Inferior parietal cortex (tissue), 1 donor: ENCODE measurements around the gene CHAC1.
"Not testable (repeated sequence)": the region's sequence is repeated elsewhere in the genome, so short reads cannot be mapped to it uniquely, and the experiment has no call there.

Experiments used
- DNase-seq: peaks from one replicate; pipeline ENCODE4 v3.0.0-alpha.2; 2016; ENCODE audit errors: extremely low spot score

CHAC1 gene

DNA sequence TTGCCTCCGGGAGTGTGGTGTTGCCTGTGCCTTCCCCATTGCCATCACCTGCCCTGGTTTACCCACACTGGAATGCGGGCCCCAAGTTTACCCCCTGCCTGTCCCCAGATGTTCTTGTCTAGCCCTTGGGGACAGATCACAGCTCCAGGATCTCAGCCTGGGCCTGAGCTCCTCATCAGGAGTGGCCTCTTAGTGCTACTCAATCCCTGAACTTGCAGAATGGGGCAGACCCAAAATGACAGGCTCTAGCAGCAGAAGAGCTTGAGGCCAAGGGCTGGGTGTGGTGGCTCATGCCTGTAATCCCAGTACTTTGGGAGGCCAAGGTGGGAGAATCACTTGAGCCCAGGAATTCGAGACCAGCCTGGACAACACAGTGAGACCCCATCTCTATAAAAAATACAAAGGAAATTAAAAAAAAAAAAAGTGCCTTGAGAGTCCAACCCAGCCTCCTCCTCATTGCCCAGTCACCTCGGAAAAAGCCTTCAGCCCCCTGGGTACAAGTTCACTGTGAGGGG lies 3.8 kb downstream of the CHAC1 start:
- DNase-seq = no peak

- no peak for DNase-seq
These were observed 4.3 kb downstream of the CHAC1 start for GRCh38 chr15:40957581-40958051.

DNA sequence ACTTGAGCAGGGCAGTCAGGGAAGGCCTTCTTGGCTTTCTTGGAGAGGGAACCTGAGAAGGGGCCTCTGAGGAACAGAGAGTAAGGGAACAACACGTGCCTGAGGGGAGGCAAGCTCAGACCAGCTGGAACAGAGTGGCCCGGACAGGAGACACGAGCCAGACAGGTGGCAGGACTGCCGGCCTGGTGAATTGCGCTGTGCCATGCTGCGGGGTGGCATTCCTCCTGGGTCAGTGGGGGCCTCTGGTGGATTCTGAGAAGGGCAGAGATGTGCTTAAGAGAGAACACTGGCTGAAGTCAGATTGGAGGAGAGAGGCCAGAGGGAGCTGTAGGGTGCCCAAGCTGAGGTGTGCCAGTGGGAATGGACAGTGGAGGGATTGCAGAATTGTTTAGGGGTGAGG lies 4.9 kb downstream of the CHAC1 start:
- DNase-seq = no peak

- no peak for DNase-seq
These were observed 5.5 kb downstream of the CHAC1 start for GRCh38 chr15:40958723-40959122.

GRCh38 chr15:40959331-40960141 lies 6.3 kb downstream of the CHAC1 start:
- no peak for DNase-seq

GRCh38 chr15:40960151-40960885 lies 7.0 kb downstream of the CHAC1 start:
- DNase-seq = no peak

- no peak for DNase-seq
These were observed 7.7 kb downstream of the CHAC1 start for GRCh38 chr15:40960925-40961324.

DNA sequence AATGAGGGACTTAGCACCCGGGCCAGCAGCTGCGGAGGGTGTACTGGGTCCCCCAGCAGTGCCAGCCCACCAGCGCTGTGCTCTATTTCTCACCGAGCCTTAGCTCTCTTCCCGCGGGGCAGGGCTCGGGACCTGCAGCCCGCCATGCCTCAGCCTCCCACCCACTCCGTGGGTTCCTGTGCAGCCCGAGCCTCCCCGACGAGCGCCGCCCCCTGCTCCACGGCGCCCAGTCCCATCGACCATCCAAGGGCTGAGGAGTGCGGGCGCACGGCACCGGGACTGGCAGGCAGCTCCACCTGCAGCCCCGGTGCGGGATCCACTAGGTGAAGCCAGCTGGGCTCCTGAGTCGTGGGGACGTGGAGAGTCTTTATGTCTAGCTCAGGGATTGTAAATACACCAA lies 8.5 kb downstream of the CHAC1 start:
- DNase-seq = not testable (repeated sequence)

DNA sequence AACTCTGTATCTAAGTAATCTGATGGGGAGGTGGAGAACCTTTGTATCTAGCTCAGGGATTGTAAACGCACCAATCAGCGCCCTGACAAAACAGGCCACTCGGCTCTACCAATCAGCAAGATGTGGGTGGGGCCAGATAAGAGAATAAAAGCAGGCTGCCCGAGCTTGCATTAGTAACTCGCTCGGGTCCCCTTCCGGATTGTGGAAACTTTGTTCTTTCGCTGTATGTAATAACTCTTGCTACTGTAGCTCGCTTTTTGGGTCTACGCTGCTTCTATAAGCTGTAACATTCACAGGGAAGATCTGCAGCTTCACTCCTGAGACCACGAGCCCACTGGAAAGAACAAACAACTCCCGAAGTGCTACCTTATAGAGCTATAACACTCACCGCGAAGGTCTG lies 9.0 kb downstream of the CHAC1 start:
- DNase-seq = not testable (repeated sequence)

GRCh38 chr15:40963201-40963600 lies 9.9 kb downstream of the CHAC1 start:
- DNase-seq = no peak

GRCh38 chr15:40964006-40964405 lies 10.7 kb downstream of the CHAC1 start:
- no peak for DNase-seq

DNA sequence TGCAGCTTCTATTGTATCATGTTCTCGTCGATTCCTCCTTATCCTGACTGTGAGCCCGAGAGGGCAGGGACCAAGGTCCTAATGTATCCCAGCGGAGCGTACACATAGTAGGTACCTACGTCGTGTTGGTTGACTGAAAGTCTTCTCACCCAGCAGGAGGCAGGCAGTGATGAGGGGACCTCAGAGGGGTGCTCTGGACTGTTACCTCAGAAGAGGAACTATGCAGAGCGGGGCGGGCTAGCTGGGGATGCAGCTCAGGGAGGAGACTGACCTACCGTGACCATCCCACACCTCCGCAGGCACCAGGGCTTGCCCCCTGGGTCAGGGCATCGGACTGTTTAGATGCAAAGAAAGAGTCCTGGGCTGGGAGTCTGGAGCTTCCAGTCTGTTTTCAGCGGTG lies 11.4 kb downstream of the CHAC1 start:
- DNase-seq = no peak

DNA sequence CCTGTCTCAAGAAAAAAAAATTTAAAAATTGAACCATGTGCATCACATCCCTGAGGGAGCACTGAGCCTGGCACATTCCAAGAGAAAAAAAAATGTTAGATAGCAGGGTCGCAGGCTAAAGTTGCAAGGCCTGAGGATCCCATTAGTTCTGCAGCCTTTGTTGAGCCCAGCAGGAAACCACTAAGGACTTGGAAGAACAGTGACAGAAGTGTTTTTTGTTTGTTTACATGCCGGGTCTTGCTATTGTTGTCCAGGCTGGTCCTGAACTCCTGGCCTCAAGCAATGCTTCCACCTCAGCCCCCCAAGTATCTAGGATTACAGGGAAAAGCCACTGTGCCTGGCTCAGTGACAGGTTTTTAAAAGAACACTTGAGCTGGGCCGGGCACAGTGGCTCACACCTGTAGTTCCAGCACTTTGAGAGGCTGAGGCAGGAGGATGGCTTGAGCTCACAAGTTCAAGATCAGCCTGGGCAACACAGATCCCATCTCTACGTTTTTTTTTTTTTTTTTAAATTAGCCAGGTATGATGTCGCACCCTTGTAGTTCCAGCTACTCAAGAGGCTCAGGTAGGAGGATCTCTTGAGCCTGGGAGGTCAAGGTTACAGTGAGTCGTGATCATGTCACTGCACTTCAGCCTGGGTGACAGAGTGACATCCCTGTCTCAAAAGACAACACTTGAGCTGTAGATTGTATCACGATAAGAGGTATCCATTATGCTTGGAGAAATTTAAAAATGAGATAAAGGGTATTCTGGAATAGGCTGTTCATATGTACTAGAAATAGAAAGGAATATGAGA lies 15.2 kb downstream of the CHAC1 start:
- DNase-seq = no peak

DNA sequence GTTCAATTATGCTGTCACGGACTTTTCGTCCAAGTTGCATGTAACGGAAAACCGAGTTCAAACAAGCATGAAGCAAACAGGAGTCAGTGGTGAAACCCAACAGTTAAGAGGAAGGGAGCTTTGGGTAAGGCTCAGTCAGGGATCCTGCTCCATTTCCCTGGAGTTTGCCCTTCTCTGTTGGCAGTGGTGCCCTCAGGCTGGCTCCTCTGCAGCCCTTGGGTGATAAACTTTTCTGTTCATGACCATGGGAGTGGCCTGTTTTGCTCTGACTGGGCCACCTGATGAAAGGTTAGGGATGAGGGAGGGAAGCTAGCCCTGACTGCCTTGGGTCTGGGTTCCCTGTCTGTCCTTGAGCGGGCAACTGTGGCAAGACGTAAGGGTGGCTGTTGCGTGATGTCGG lies 16.1 kb downstream of the CHAC1 start:
- DNase-seq = no peak

GRCh38 chr15:40974879-40975278 lies 21.6 kb downstream of the CHAC1 start:
- no peak for DNase-seq

DNA sequence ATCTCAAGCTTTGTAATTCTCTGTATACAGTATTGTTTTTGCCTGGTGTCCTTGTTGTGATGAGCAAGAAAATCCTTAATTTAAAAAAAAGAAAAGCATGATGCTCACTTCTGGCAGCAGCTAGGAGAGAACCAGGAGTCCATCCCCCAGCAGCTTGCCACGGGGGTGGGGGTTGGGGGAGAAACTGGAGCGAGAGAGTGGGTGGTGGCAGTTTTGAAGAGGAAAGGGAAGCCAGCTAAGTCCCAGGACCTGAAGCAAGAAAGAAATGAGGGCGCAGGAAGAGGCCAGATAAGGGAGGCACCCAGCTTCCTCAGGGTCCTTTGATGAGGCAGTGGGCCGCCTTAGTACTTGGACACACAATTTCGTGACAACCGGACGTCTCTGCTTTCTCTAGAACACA lies 23.5 kb downstream of the CHAC1 start:
- no peak for DNase-seq

GRCh38 chr15:40978141-40978540 lies 24.9 kb downstream of the CHAC1 start:
- no peak for DNase-seq

- no peak for DNase-seq
These were observed 25.3 kb downstream of the CHAC1 start for GRCh38 chr15:40978562-40978961.

DNA sequence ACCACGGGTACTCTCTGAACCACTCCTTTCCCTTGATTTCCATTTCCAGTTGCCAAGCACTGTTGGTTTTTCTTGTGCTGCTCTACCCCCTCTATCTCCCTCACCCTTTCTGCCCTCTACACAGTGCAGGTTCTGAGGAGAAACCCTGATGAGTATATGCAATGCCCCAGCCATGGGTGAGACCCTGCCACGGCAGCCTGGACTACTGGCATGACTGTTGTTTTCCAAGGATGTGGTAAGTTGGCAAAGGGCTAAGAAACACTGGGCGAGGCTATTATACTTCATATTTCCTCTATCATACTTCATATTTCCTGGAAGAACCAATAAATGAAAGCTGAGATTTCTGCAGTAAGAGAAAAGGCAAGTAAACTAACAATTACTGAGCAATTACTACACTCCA lies 27.9 kb downstream of the CHAC1 start:
- no peak for DNase-seq

DNA sequence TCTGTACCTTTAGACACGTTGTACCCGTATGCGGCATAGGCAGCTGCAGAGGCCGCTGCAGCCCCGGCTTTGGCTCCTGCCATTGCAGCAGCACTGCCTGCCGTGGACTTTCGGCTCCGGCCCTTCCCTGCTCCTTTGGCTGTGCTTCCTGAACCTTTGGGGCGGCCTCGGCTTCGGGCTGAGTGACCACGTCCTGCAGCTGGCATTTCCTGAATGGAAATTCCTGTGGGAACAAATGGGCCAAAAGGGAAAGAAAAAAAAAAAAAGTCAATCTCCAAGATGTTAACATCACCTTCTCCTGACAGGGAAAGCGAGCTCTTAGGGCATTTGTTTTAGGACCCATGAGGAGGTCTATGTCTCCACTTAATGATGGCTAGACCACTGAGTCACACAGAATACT lies 29.6 kb downstream of the CHAC1 start:
- DNase-seq = no peak

DNA sequence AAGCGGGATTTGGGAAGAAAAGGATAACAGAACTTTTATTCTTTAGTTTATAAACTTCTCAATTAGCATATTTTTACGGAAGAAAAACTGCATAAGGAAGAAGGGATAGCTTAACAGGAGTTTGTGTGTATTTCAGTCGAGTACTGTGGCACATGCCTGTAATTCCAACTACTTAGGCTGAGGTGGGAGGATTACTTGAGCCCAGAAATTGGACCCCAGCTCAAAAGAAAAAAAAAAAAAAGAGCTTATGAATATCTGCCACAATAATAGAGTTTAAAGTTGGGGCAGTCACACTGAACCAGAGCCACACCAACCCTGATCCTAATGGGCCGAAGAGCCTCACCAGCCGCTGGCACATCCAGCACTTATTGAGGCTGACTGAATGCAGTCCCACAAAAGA lies 31.1 kb downstream of the CHAC1 start:
- DNase-seq = no peak

DNA sequence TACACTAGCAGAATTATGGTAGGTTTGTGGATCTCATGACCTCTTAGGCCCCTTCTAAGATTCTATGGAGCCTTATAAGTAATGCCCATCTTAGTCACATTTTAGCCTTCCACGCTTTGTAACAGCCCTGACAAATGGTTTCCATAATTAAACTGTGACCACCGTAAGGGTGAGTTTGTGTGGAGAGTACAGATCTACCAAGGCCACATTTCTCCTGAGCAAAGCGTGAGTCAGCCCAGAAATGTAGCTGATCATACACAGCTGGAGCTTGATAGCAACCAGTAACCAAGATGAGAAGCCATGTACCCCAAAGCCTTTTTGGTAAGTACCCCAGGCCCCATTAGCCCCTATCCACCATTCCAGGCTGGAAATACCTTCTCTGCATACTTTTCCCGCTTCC lies 31.7 kb downstream of the CHAC1 start:
- no peak for DNase-seq
